Sigmoid colon (tissue), 7 donors: ENCODE data around the gene ACP7. TPM values are rescaled to one million over a fixed set of nuclear protein-coding genes. Genes with fewer than 3 reads are reported as not detected.

ENCODE experiments used
- DNase-seq: peaks from one replicate; pipeline ENCODE4 v3.0.0-alpha.2; 2019
- H3K27ac ChIP-seq, 4 donors: fragments of 200-600 bp; sonication (generic); one replicate each; pipeline ENCODE4 v1.5.1; 2016 to 2019; ENCODE audit warnings: mild to moderate bottlenecking in 1 of 4
- H3K27me3 ChIP-seq, 3 donors: fragments of 200-600 bp; sonication (generic); one replicate each; pipeline ENCODE4 v1.5.1; 2019; ENCODE audit warnings: mild to moderate bottlenecking in 1 of 3
- H3K36me3 ChIP-seq, 4 donors: fragments of 200-600 bp; sonication (generic); one replicate each; pipeline ENCODE4 v1.5.1; 2016 to 2019
- H3K4me1 ChIP-seq, 4 donors: fragments of 200-600 bp; sonication (generic); one replicate each; pipeline ENCODE4 v1.5.1; 2017 to 2019
- H3K4me3 ChIP-seq, 4 donors: fragments of 200-600 bp; sonication (generic); one replicate each; pipeline ENCODE4 v1.5.1; 2017 to 2019; ENCODE audit warnings: mild to moderate bottlenecking in 2 of 4, moderate library complexity in 1 of 4
- H3K9me3 ChIP-seq, 4 donors: fragments of 200-600 bp in 3 of 4; sonication (generic) in 3 of 4; one replicate each; pipeline versions ENCODE4 v1.5.1 to v1.6.1; 2013 to 2019
- EP300 ChIP-seq, 4 donors: sonication (generic); formaldehyde crosslinking; IDR thresholded peaks; one replicate each; pipeline ENCODE4 v1.6.1; 2017; ENCODE audit warnings: antibody characterized with exemption in 4 of 4
- POLR2A ChIP-seq, 2 donors: fragments of 450-650 bp; IDR thresholded peaks; one replicate each; pipeline ENCODE4 v1.6.1; 2016; ENCODE audit warnings: antibody characterized with exemption in 2 of 2, mild to moderate bottlenecking in 2 of 2, moderate library complexity in 2 of 2
- POLR2AphosphoS5 ChIP-seq, 4 donors: sonication (generic); formaldehyde crosslinking; IDR thresholded peaks; one replicate each; pipeline ENCODE4 v1.6.1; 2017; ENCODE audit warnings: antibody characterized with exemption in 4 of 4
- WGBS, 2 donors: extraction: QIAGEN DNeasy Blood & Tissue Kit; methylation state at CpG; one replicate each; pipeline ENCODE4 v1.1.7; 2013; 5-methylcytosine and 5-hydroxymethylcytosine counted together
- intact Hi-C: fragments of 100-400 bp; cut with DNase I; formaldehyde crosslinking; loops from one replicate; pipeline ENCODE4 v1.15.1; 2023
- polyA plus RNA-seq, 3 donors: library from polyadenylated mRNA; stranded (reverse); fragments of 200-250 nt; gene quantifications; one replicate each; pipeline ENCODE4 v1.2.3, GENCODE V29; 2013
- total RNA-seq, 4 donors: library from RNA; depleted of rRNA; stranded (reverse); fragments of >200 nt; gene quantifications; one replicate each; pipeline ENCODE4 v1.1.0, GENCODE V29; 2016
- TF ChIP-seq, protein P1 (sequence below), 4 experiments: fragments of 450-650 bp in 3 of 4; fragments of 200-600 bp in 1 of 4; IDR thresholded peaks; one replicate each; pipeline ENCODE4 v1.5.1; 2016 to 2019; ENCODE audit warnings: antibody characterized with exemption in 4 of 4, mild to moderate bottlenecking in 3 of 4, moderate library complexity in 2 of 4
- donor health status: healthy with polysubstance abuse.
- donor health status: Bipolar disorder and iron deficiency.
- donor health status: healthy.

The ACP7 gene
- total and polyA plus RNA-seq, 7 donors = not detected

DNA sequence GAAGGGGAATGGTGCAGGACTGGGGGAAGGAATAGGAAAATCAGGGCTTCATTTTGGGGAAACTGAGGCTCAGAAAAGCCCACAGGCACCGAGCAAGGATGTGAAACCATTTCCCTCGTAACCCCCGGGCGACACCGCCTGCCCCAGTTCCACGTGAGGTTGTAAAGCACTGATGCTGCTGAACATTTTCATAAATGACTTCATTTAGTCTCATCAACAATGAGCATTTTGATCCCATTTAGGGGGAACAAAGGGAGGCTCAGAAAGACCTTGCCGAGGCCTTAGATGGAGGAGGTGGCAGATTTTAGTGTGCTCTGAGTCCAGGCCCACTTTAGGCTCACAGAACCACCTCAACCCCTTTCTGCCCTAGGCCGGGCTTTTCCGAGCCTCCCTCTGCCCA is 31.3 kb upstream of the ACP7 start:
- Histone ChIP-seq H3K27ac (no peak overlapping the region), H3K9me3 (no peaks in the 10 kb centered on the region), H3K36me3 (no peaks in the 10 kb centered on the region), H3K4me3 (no peak overlapping the region), H3K27me3 (peaks cover 0 to 4% (median 0%) of the 10 kb centered on the region in 3 donors), H3K4me1 (no peaks in the 10 kb centered on the region)
- no peak for TF ChIP-seq POLR2A (IDR thresholded peaks at IDR 0.05)
- TF ChIP-seq EP300 (IDR thresholded peaks at IDR 0.05) = no peak
- TF ChIP-seq POLR2AphosphoS5 (IDR thresholded peaks at IDR 0.05) = no peak
- TF ChIP-seq, protein P1, sequence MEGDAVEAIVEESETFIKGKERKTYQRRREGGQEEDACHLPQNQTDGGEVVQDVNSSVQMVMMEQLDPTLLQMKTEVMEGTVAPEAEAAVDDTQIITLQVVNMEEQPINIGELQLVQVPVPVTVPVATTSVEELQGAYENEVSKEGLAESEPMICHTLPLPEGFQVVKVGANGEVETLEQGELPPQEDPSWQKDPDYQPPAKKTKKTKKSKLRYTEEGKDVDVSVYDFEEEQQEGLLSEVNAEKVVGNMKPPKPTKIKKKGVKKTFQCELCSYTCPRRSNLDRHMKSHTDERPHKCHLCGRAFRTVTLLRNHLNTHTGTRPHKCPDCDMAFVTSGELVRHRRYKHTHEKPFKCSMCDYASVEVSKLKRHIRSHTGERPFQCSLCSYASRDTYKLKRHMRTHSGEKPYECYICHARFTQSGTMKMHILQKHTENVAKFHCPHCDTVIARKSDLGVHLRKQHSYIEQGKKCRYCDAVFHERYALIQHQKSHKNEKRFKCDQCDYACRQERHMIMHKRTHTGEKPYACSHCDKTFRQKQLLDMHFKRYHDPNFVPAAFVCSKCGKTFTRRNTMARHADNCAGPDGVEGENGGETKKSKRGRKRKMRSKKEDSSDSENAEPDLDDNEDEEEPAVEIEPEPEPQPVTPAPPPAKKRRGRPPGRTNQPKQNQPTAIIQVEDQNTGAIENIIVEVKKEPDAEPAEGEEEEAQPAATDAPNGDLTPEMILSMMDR (IDR thresholded peaks at IDR 0.05) = no peak
- 79 to 81% methylated on average over 9 of the region's 9 CpGs for WGBS, 2 donors
- no peak for DNase-seq
- intact Hi-C loops = no loop called here

DNA sequence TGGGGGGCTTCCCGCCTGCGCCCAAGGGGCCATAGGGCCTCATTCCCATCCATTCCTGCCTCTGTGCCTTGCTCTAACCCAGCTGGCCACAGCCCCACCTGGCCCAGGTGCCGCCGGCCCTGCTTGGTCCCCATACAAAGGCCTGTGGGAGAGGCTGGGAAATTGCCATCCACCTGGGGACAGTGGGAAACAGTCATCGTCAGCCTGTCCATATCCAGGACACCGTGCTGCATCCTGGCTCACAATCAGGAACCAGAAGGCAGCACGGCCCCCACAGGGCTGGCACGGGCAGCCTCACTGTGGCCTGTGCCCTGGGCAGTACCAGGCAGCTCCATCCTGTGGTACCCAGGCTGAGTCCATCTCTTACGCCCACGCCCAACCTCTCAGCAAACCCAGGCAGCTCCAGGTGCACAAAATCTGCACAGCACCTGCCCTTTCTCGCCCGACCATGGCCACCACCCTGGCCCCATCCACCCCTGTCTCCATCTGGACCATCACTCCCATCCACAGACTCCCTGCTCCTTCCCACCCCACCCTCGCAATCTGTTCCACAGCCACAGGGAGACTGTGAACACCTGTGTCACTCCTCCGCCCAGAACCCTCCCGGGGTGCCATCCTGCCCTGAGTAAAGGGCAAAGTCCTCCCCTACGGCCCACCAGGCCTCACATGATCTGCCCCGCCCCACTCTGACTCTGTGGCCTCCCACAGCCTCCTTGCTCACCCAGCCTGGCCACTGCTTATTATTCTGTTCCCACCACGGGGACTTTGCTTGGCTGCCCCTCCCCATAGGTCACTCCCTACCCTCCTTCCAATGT is 30.7 kb upstream of the ACP7 start:
- TF ChIP-seq, protein P1 (IDR thresholded peaks at IDR 0.05) = no peak
- TF ChIP-seq POLR2A (IDR thresholded peaks at IDR 0.05) (no peak), EP300 (IDR thresholded peaks at IDR 0.05) (no peak), POLR2AphosphoS5 (IDR thresholded peaks at IDR 0.05) (no peak)
- peaks cover 0 to 4% (median 0%) of the 10 kb centered on the region in 3 donors for H3K27me3 ChIP-seq
- intact Hi-C loops = no loop called here
- H3K4me1 ChIP-seq = no peaks in the 10 kb centered on the region
- H3K27ac ChIP-seq = no peak overlapping the region
- H3K9me3 ChIP-seq = no peaks in the 10 kb centered on the region
- no peak for DNase-seq
- no peak overlapping the region for H3K4me3 ChIP-seq
- 30 to 70% methylated on average over 18 of the region's 18 CpGs for WGBS, 2 donors
- no peaks in the 10 kb centered on the region for H3K36me3 ChIP-seq

DNA sequence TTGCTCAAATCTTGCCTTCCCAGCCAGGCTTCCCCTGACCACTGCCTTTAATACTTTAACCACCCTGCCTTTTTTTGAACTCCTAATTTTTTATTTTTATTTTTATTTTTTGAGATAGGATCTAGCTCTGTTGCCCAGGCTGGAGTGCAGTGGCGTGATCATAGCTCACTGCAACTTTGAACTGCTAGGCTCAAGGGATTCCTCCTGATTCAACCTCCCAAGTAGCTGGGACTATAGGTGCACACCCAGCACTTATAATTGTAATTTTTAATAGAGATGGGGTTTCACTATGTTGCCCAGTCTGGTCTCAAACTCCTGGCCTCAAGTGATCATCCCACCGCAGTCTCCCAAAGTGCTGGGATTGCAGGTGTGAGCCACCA is 30.1 kb upstream of the ACP7 start:
- peaks cover 0 to 4% (median 0%) of the 10 kb centered on the region in 3 donors for H3K27me3 ChIP-seq
- TF ChIP-seq, protein P1 (IDR thresholded peaks at IDR 0.05) = no peak
- TF ChIP-seq EP300 (IDR thresholded peaks at IDR 0.05) (no peak), POLR2AphosphoS5 (IDR thresholded peaks at IDR 0.05) (no peak), POLR2A (IDR thresholded peaks at IDR 0.05) (no peak)
- no peaks in the 10 kb centered on the region for H3K4me1 ChIP-seq
- no peaks in the 10 kb centered on the region for H3K36me3 ChIP-seq
- H3K9me3 ChIP-seq = no peaks in the 10 kb centered on the region
- DNase-seq = no peak
- WGBS, 2 donors = 69 to 87% methylated on average over 2 of the region's 2 CpGs
- H3K4me3 ChIP-seq = no peak overlapping the region
- no peak overlapping the region for H3K27ac ChIP-seq
- intact Hi-C loops = no loop called here

DNA sequence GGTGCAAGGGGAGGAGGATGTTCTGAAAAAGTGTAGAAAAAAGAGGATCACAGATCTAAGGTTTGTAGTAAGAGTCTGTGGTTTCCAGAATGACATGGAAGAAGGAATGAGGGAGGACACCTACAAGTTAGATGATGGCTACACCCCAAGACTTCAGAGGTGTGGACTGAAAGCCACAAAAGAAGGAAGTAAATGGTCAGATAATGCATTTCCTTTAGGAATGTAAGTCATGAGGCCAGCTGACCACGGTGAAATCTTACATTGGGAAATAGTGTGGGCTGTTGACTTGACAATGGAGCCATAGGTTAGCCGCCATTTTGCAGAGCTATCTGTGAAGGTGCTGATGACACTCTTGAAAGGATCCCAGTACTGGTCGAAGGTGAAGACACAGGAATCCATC is 26.6 kb upstream of the ACP7 start:
- 76 to 77% methylated on average over 3 of the region's 3 CpGs for WGBS, 2 donors
- Histone ChIP-seq H3K4me1 (no peaks in the 10 kb centered on the region), H3K36me3 (no peaks in the 10 kb centered on the region), H3K4me3 (no peak overlapping the region), H3K27ac (no peak overlapping the region), H3K27me3 (peaks cover 0 to 4% (median 0%) of the 10 kb centered on the region in 3 donors), H3K9me3 (no peaks in the 10 kb centered on the region)
- TF ChIP-seq EP300 (IDR thresholded peaks at IDR 0.05) (no peak), POLR2A (IDR thresholded peaks at IDR 0.05) (no peak), POLR2AphosphoS5 (IDR thresholded peaks at IDR 0.05) (no peak)
- TF ChIP-seq, protein P1 (IDR thresholded peaks at IDR 0.05) = no peak
- intact Hi-C loops = no loop called here
- DNase-seq = no peak
